Bone marrow (tissue), 2 donors: ENCODE results near the gene FOXC1.

Experiments
- DNase-seq, 2 donors: peaks; one replicate each; lab custom pipeline; 2025; lab: John Stamatoyannopoulos, UW

FOXC1 gene

DNA sequence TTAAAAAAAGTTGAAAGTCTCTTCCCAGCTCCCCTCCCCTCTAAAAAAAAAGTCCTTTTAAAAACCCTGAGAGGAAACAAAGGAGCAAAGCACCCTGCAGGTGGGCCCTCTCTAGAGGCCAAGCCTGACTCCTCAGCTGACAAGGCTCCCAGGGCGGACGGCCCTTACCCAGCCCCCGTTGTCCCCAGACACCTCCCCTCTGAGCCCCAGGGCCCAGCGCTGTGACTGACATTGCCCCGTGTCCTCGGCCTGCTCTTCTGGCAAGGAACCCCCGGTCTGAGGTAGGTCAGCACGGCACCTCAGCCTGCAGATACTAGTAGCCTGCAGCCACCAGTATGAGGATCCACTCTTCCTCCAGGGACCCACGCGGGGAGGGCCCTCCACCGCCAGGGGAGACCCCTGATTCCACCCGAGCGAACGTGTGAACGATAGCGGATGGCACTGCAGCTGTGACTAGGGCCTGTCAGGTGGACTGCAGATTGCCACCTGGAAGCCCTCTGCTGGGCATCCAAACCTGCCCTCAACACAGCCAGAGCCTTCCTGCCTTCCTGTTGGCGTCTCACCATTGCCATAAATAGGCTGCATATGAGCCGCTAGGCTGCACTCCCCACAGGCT, 34.2 kb downstream of the FOXC1 start:
- no peak for DNase-seq

DNA sequence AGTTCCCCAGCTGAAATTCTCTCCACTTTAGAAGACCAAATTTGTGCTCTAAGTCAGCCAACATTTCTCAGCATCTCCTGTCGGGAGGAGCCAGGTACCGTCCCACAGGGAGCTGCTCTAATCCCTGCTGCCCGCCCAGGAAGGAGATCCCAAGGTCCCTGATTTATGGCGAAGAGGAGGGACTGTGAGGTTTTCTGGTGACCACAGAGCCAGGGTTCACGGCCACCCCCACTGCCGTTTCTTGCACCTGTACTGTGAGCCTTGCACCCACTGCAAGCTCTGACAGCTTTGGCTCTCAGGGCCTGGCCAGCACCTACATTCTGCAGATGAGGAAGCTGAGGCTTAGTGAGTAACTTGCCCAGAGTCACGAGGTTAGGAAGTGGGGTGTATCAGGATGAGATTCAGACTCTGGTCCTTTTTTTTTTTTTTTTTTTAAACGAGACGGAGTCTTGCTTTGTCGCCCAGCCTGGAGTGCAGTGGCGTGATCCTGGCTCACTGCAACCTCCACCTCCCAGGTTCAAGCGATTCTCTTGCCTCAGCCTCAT, 34.9 kb downstream of the FOXC1 start:
- no peak for DNase-seq

- DNase-seq, result no peak
These were observed 35.9 kb downstream of the FOXC1 start for GRCh38 chr6:1645466-1646185.

GRCh38 chr6:1651362-1651761, 41.6 kb downstream of the FOXC1 start:
- DNase-seq, result no peak

GRCh38 chr6:1652842-1653241, 43.1 kb downstream of the FOXC1 start:
- no peak for DNase-seq

DNA sequence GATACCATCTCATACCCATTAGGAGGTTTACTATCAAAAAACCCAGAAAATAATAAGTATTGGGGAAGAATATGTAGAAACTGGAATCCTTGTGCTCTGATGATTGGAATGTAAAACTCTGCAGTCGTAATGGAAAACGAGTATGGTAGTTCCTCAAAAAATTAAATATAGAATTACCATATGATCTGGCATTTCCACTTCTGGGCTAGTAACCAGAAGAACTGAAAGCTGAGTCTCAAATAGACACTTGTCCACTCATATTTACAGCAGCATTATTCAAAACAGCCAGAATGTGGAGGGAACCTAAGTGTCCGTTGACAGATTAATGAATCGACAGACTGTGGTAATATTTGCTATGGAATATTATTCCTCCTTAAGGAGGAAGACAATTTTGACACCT, 44.3 kb downstream of the FOXC1 start:
- DNase-seq, result no peak

DNA sequence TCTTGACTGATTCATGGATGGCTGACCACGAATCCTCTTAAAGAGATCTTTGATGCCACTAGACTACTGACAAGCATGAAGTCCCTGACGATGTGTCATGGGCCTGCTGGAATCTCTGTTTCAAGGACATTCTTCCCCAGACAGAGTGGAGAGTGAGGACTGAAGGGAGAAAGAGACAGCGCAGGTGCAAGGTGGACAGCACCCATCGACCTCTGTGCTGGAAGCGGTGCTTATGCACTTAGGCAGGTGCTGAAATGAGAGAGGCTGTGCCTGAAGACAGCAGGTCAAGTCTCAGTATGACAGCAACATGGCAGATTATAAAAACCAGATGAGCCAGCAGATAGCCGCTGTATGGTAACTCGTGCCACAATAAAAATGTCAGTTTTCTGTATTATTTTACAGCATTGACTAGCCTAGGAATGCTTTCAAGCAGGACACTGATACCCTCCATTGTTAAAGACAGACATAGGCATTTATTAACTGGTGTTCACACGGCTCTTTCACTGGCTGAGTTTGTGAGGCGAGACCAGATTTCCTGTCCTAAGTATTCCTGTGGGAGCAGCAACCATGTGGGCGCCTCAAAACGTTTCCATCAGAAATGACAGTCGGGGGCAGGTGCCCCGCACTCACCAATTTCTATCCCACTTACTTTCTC, 47.5 kb downstream of the FOXC1 start:
- no peak for DNase-seq

- no peak for DNase-seq
These were observed 48.1 kb downstream of the FOXC1 start for GRCh38 chr6:1657771-1658165.

DNA sequence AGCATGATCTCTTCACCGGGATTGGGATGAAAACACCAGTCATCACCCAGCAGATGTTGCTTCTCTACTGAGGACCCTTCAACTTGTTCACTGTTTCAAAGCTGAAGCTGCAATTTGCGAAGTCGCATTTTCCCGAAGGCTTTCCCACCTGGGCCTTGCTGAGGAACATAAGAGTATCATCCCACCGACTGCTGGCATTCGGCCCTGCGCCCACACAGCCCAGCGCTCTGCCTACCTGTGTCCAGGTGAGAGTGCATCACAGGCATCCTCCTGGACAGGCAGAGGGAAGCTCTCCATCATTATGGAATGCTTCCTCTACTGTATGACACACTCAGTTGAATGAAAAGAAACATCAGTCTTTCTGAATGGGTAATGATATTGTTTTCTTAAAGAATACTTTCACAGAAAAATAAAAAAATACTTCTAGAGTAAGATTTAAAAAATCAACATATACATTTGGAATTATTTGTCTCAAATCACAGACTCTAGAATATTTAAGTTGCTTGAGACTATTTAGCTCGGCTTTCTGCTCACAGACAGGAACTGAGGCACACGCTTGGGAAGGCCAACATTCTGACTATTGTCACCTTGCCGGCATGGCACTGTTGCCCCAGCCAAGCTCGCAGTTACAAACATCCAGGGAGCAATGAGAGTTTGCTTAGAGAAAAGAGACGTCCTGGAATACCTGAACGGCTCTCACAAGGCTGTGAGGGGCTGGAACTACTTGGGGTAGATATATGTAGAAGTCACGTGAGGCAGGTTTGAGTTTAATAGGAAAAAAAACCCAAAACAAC, 48.7 kb downstream of the FOXC1 start:
- no peak for DNase-seq

GRCh38 chr6:1659816-1660215, 50.1 kb downstream of the FOXC1 start:
- DNase-seq, result no peak

GRCh38 chr6:1662534-1662933, 52.8 kb downstream of the FOXC1 start:
- DNase-seq, result no peak
